Sigmoid colon (tissue), 7 donors: ENCODE measurements around the gene HBS1L. TPM values are rescaled to one million over a fixed set of nuclear protein-coding genes. Genes with fewer than 3 reads are reported as not detected.
A peak's percentile ranks its signal among the peaks of the same experiment; 100 is the strongest.

ENCODE experiments used
- DNase-seq: peaks from one replicate; pipeline ENCODE4 v3.0.0-alpha.2; 2019
- H3K27ac ChIP-seq, 4 donors: fragments of 200-600 bp; sonication (generic); one replicate each; pipeline ENCODE4 v1.5.1; 2016 to 2019; ENCODE audit warnings: mild to moderate bottlenecking in 1 of 4
- H3K27me3 ChIP-seq, 3 donors: fragments of 200-600 bp; sonication (generic); one replicate each; pipeline ENCODE4 v1.5.1; 2019; ENCODE audit warnings: mild to moderate bottlenecking in 1 of 3
- H3K36me3 ChIP-seq, 4 donors: fragments of 200-600 bp; sonication (generic); one replicate each; pipeline ENCODE4 v1.5.1; 2016 to 2019
- H3K4me1 ChIP-seq, 4 donors: fragments of 200-600 bp; sonication (generic); one replicate each; pipeline ENCODE4 v1.5.1; 2017 to 2019
- H3K4me3 ChIP-seq, 4 donors: fragments of 200-600 bp; sonication (generic); one replicate each; pipeline ENCODE4 v1.5.1; 2017 to 2019; ENCODE audit warnings: mild to moderate bottlenecking in 2 of 4, moderate library complexity in 1 of 4
- H3K9me3 ChIP-seq, 4 donors: fragments of 200-600 bp in 3 of 4; sonication (generic) in 3 of 4; one replicate each; pipeline versions ENCODE4 v1.5.1 to v1.6.1; 2013 to 2019
- CTCF ChIP-seq, 4 experiments: fragments of 450-650 bp in 3 of 4; fragments of 200-600 bp in 1 of 4; IDR thresholded peaks; one replicate each; pipeline ENCODE4 v1.5.1; 2016 to 2019; ENCODE audit warnings: antibody characterized with exemption in 4 of 4, mild to moderate bottlenecking in 3 of 4, moderate library complexity in 2 of 4
- EP300 ChIP-seq, 4 donors: sonication (generic); formaldehyde crosslinking; IDR thresholded peaks; one replicate each; pipeline ENCODE4 v1.6.1; 2017; ENCODE audit warnings: antibody characterized with exemption in 4 of 4
- POLR2A ChIP-seq, 2 donors: fragments of 450-650 bp; IDR thresholded peaks; one replicate each; pipeline ENCODE4 v1.6.1; 2016; ENCODE audit warnings: antibody characterized with exemption in 2 of 2, mild to moderate bottlenecking in 2 of 2, moderate library complexity in 2 of 2
- POLR2AphosphoS5 ChIP-seq, 4 donors: sonication (generic); formaldehyde crosslinking; IDR thresholded peaks; one replicate each; pipeline ENCODE4 v1.6.1; 2017; ENCODE audit warnings: antibody characterized with exemption in 4 of 4
- WGBS, 2 donors: extraction: QIAGEN DNeasy Blood & Tissue Kit; methylation state at CpG; one replicate each; pipeline ENCODE4 v1.1.7; 2013; 5-methylcytosine and 5-hydroxymethylcytosine counted together
- intact Hi-C: fragments of 100-400 bp; cut with DNase I; formaldehyde crosslinking; loops from one replicate; pipeline ENCODE4 v1.15.1; 2023
- polyA plus RNA-seq, 3 donors: library from polyadenylated mRNA; stranded (reverse); fragments of 200-250 nt; gene quantifications; one replicate each; pipeline ENCODE4 v1.2.3, GENCODE V29; 2013
- total RNA-seq, 4 donors: library from RNA; depleted of rRNA; stranded (reverse); fragments of >200 nt; gene quantifications; one replicate each; pipeline ENCODE4 v1.1.0, GENCODE V29; 2016
- donor health status: healthy with polysubstance abuse.
- donor health status: Bipolar disorder and iron deficiency.
- donor health status: healthy.

Gene HBS1L
- total and polyA plus RNA-seq, 7 donors, result 14.4 to 61.9 (median 37.1) TPM

GRCh38 chr6:134932098-134932497, 122.5 kb downstream of the HBS1L start:
- WGBS, 2 donors, result 76 to 89% methylated on average over 5 of the region's 5 CpGs
- H3K27ac ChIP-seq, result peak overlapping the region in 1 of 4 donors; percentile 44
- no peaks in the 10 kb centered on the region for H3K27me3 ChIP-seq
- TF ChIP-seq EP300 (IDR thresholded peaks at IDR 0.05), result no peak
- TF ChIP-seq POLR2A (IDR thresholded peaks at IDR 0.05), result no peak
- no peak for TF ChIP-seq POLR2AphosphoS5 (IDR thresholded peaks at IDR 0.05)
- TF ChIP-seq CTCF (IDR thresholded peaks at IDR 0.05), result no peak
- H3K4me3 ChIP-seq, result no peak overlapping the region
- peaks cover 0 to 4% (median 1%) of the 10 kb centered on the region in 4 donors for H3K4me1 ChIP-seq
- no peak for DNase-seq
- H3K36me3 ChIP-seq, result no peaks in the 10 kb centered on the region
- no peaks in the 10 kb centered on the region for H3K9me3 ChIP-seq
- intact Hi-C loops, result no loop called here

- H3K27me3 ChIP-seq, result no peaks in the 10 kb centered on the region
- H3K27ac ChIP-seq, result no peak overlapping the region
- no peaks in the 10 kb centered on the region for H3K36me3 ChIP-seq
- H3K4me1 ChIP-seq, result no peaks in the 10 kb centered on the region
- 94 to 95% methylated on average over 6 of the region's 6 CpGs for WGBS, 2 donors
- no peak for TF ChIP-seq POLR2AphosphoS5 (IDR thresholded peaks at IDR 0.05)
- no peak for TF ChIP-seq POLR2A (IDR thresholded peaks at IDR 0.05)
- no peak for TF ChIP-seq EP300 (IDR thresholded peaks at IDR 0.05)
- TF ChIP-seq CTCF (IDR thresholded peaks at IDR 0.05), result no peak
- no peak overlapping the region for H3K4me3 ChIP-seq
- no peak for DNase-seq
- intact Hi-C loops, result no loop called here
- H3K9me3 ChIP-seq, result no peaks in the 10 kb centered on the region
These were observed 124.2 kb downstream of the HBS1L start for GRCh38 chr6:134930463-134930862.

GRCh38 chr6:134928151-134928900, 126.3 kb downstream of the HBS1L start:
- TF ChIP-seq CTCF (IDR thresholded peaks at IDR 0.05), result no peak
- no peak for TF ChIP-seq POLR2AphosphoS5 (IDR thresholded peaks at IDR 0.05)
- no peak for TF ChIP-seq POLR2A (IDR thresholded peaks at IDR 0.05)
- no peak for TF ChIP-seq EP300 (IDR thresholded peaks at IDR 0.05)
- no peak for DNase-seq
- 84 to 87% methylated on average over 6 of the region's 6 CpGs for WGBS, 2 donors
- Histone ChIP-seq H3K27me3 (no peaks in the 10 kb centered on the region), H3K27ac (no peak overlapping the region), H3K4me1 (no peaks in the 10 kb centered on the region), H3K9me3 (no peaks in the 10 kb centered on the region), H3K36me3 (no peaks in the 10 kb centered on the region), H3K4me3 (no peak overlapping the region)
- intact Hi-C loops, result no loop called here

GRCh38 chr6:134925800-134926199, 128.8 kb downstream of the HBS1L start:
- Histone ChIP-seq H3K36me3 (no peaks in the 10 kb centered on the region), H3K9me3 (no peaks in the 10 kb centered on the region), H3K4me3 (no peak overlapping the region), H3K4me1 (no peaks in the 10 kb centered on the region), H3K27me3 (no peaks in the 10 kb centered on the region), H3K27ac (no peak overlapping the region)
- intact Hi-C loops, result no loop called here
- DNase-seq, result no peak
- 91 to 95% methylated on average over 3 of the region's 3 CpGs for WGBS, 2 donors
- TF ChIP-seq POLR2AphosphoS5 (IDR thresholded peaks at IDR 0.05) (no peak), CTCF (IDR thresholded peaks at IDR 0.05) (no peak), EP300 (IDR thresholded peaks at IDR 0.05) (no peak), POLR2A (IDR thresholded peaks at IDR 0.05) (no peak)
